Ascending aorta (tissue), 2 donors: ENCODE measurements around the gene MRPS34. TPM values are rescaled to one million over a fixed set of nuclear protein-coding genes. Genes with fewer than 3 reads are reported as not detected.

Source experiments
- DNase-seq, 2 donors: peaks; one replicate each; pipeline ENCODE4 v3.0.0-alpha.2; 2019; ENCODE audit warnings: low spot score in 2 of 2
- H3K27ac ChIP-seq, 2 donors: fragments of 200-600 bp; sonication (generic); one replicate each; pipeline ENCODE4 v1.5.1; 2016 to 2017; ENCODE audit warnings: mild to moderate bottlenecking in 1 of 2
- H3K27me3 ChIP-seq: fragments of 200-600 bp; sonication (generic); one replicate; pipeline ENCODE4 v1.5.1; 2017
- H3K36me3 ChIP-seq, 2 donors: fragments of 200-600 bp; sonication (generic); one replicate each; pipeline ENCODE4 v1.5.1; 2016
- H3K4me1 ChIP-seq, 2 donors: fragments of 200-600 bp; sonication (generic); one replicate each; pipeline ENCODE4 v1.5.1; 2016 to 2017; ENCODE audit warnings: mild to moderate bottlenecking in 1 of 2
- H3K4me3 ChIP-seq, 2 donors: fragments of 200-600 bp; sonication (generic); one replicate each; pipeline ENCODE4 v1.5.1; 2016 to 2017; ENCODE audit warnings: mild to moderate bottlenecking in 1 of 2
- H3K9me3 ChIP-seq, 2 donors: fragments of 200-600 bp; sonication (generic); one replicate each; pipeline ENCODE4 v1.5.1; 2016
- CTCF ChIP-seq, 3 experiments: fragments of 200-600 bp in 2 of 3; fragments of 450-650 bp in 1 of 3; sonication (generic) in 2 of 3; IDR thresholded peaks; one replicate each; pipeline ENCODE4 v1.5.1; 2016 to 2019; ENCODE audit warnings: antibody characterized with exemption in 3 of 3, mild to moderate bottlenecking in 1 of 3, moderate library complexity in 1 of 3
- intact Hi-C: fragments of 100-400 bp; cut with DNase I; formaldehyde crosslinking; loops from one replicate; pipeline ENCODE4 v1.15.1; 2023
- total RNA-seq: library from RNA; depleted of rRNA; stranded (reverse); fragments of >200 nt; gene quantifications from one replicate; pipeline ENCODE4 v1.1.0, GENCODE V29; 2016

MRPS34 gene
- total RNA-seq, 1 donor from 2014 or later = 170 TPM

- Histone ChIP-seq H3K36me3 (peaks cover 35 to 46% of the 10 kb centered on the region in 2 donors), H3K4me1 (peaks cover 11 to 26% of the 10 kb centered on the region in 2 donors), H3K27me3 (no peaks in the 10 kb centered on the region), H3K27ac (peak overlapping the region; percentile 77 to 83), H3K4me3 (peak overlapping the region; percentile 84 to 99), H3K9me3 (no peaks in the 10 kb centered on the region)
- no peak for DNase-seq
- intact Hi-C loops = loop anchor here (1.0 to 5.0 kb wide), 6 partner anchors 9 to 373 kb away; partner anchors contain the start of genes CRAMP1, FAHD1, HAGH and IFT140
- peak in 1 of 3 experiments; percentile 22 for TF ChIP-seq CTCF (IDR thresholded peaks at IDR 0.05)
These were observed 8.9 kb upstream of the MRPS34 start for GRCh38 chr16:1781758-1782407.

- peaks cover 38 to 46% of the 10 kb centered on the region in 2 donors for H3K36me3 ChIP-seq
- peak overlapping the region; percentile 77 to 83 for H3K27ac ChIP-seq
- H3K4me1 ChIP-seq = peaks cover 11 to 26% of the 10 kb centered on the region in 2 donors
- no peaks in the 10 kb centered on the region for H3K9me3 ChIP-seq
- H3K27me3 ChIP-seq = no peaks in the 10 kb centered on the region
- intact Hi-C loops = loop anchor here (5.0 kb wide), 1 partner anchor 169 kb away; the partner anchor contains the start of genes CRAMP1 and IFT140
- no peak for TF ChIP-seq CTCF (IDR thresholded peaks at IDR 0.05)
- no peak for DNase-seq
- H3K4me3 ChIP-seq = peak overlapping the region; percentile 84 to 99
These were observed 8.3 kb upstream of the MRPS34 start for GRCh38 chr16:1781254-1781653.

- Histone ChIP-seq H3K27me3 (no peaks in the 10 kb centered on the region), H3K36me3 (peaks cover 44 to 46% of the 10 kb centered on the region in 2 donors), H3K4me1 (peaks cover 11 to 26% of the 10 kb centered on the region in 2 donors), H3K4me3 (peak overlapping the region in 1 of 2 donors; percentile 84), H3K27ac (no peak overlapping the region), H3K9me3 (no peaks in the 10 kb centered on the region)
- no peak for TF ChIP-seq CTCF (IDR thresholded peaks at IDR 0.05)
- no peak for DNase-seq
- intact Hi-C loops = loop anchor here (5.0 kb wide), 1 partner anchor 168 kb away; the partner anchor contains the start of genes CRAMP1 and IFT140
These were observed 7.7 kb upstream of the MRPS34 start for GRCh38 chr16:1780677-1781072.

- Histone ChIP-seq H3K27ac (no peak overlapping the region), H3K4me3 (no peak overlapping the region), H3K9me3 (no peaks in the 10 kb centered on the region), H3K27me3 (no peaks in the 10 kb centered on the region), H3K36me3 (peaks cover 45 to 52% of the 10 kb centered on the region in 2 donors), H3K4me1 (peaks cover 11 to 22% of the 10 kb centered on the region in 2 donors)
- intact Hi-C loops = loop anchor here (5.0 kb wide), 1 partner anchor 168 kb away; the partner anchor contains the start of genes CRAMP1 and IFT140
- no peak for TF ChIP-seq CTCF (IDR thresholded peaks at IDR 0.05)
- DNase-seq = no peak
These were observed 7.1 kb upstream of the MRPS34 start for GRCh38 chr16:1779741-1780676.

- intact Hi-C loops = no loop called here
- H3K36me3 ChIP-seq = peaks cover 45 to 52% of the 10 kb centered on the region in 2 donors
These were observed 6.3 kb upstream of the MRPS34 start for GRCh38 chr16:1779234-1779701.

More at GRCh38 chr16:1779234-1779701, 6.3 kb upstream of the MRPS34 start:
- no peak for DNase-seq
- no peak for TF ChIP-seq CTCF (IDR thresholded peaks at IDR 0.05)
- Histone ChIP-seq H3K4me1 (peaks cover 17 to 21% of the 10 kb centered on the region in 2 donors), H3K4me3 (no peak overlapping the region), H3K27ac (no peak overlapping the region), H3K27me3 (no peaks in the 10 kb centered on the region), H3K9me3 (no peaks in the 10 kb centered on the region)
